ENCODE results near the gene ARNT2. TPM values are rescaled to one million over a fixed set of nuclear protein-coding genes. Genes with fewer than 3 reads are reported as not detected.

ARNT2 gene
- total RNA-seq, 2 experiments from 2014 or later, result not detected

DNA sequence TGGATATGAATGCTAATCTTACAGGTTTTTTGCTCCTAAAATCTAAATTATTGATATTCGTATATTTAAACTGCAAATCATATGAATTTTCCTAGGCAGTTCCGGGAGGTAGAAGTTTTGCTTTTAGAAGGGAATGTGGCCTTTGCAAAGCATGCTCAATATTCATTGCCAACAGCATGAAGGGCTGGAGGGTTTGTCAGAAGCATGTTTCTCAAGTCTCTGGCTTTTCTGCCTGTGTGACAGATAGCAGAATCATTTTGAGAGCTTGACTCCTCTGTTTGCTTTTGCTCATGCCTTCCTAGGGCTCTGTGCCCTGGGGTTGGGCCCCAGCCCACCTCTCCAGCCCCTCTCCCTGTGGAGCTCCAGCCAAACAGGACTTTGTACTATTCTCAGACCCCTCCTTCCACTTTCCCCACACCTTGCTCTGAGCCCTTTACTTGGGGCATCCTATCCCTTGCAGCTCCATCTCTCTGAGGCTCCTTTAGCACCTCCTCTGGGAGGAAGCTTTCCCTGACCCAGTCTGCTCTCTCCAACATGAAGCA is 91.3 kb downstream of the ARNT2 start:
- no TSS peak for BruUV-seq (replicated peaks)
- TF ChIP-seq, protein P1, sequence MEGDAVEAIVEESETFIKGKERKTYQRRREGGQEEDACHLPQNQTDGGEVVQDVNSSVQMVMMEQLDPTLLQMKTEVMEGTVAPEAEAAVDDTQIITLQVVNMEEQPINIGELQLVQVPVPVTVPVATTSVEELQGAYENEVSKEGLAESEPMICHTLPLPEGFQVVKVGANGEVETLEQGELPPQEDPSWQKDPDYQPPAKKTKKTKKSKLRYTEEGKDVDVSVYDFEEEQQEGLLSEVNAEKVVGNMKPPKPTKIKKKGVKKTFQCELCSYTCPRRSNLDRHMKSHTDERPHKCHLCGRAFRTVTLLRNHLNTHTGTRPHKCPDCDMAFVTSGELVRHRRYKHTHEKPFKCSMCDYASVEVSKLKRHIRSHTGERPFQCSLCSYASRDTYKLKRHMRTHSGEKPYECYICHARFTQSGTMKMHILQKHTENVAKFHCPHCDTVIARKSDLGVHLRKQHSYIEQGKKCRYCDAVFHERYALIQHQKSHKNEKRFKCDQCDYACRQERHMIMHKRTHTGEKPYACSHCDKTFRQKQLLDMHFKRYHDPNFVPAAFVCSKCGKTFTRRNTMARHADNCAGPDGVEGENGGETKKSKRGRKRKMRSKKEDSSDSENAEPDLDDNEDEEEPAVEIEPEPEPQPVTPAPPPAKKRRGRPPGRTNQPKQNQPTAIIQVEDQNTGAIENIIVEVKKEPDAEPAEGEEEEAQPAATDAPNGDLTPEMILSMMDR (conservative IDR thresholded peaks at IDR 0.05; ENCODE audit: low read length), result no peak
- TF ChIP-seq EZH2phosphoT487 (IDR thresholded peaks at IDR 0.05; ENCODE audit: borderline replicate concordance, low read depth, low read length), result no peak
- no peak overlapping the region for H3K4me2 ChIP-seq (ENCODE audit: low read length)
- H3K36me3 ChIP-seq (ENCODE audit: insufficient read depth, low read length), result no peaks in the 10 kb centered on the region
- no peaks in the 10 kb centered on the region for H3K79me2 ChIP-seq (ENCODE audit: insufficient read depth, low read depth, low read length)
- no peak overlapping the region for H2AFZ ChIP-seq (ENCODE audit: low read length)
- CTCF ChIA-PET (ENCODE audit: unreplicated experiment), result no interaction called here
- DNase-seq (ENCODE audit: low spot score), result no peak
- H3K4me3 ChIP-seq (ENCODE audit: low read depth, low read length, poor library complexity, severe bottlenecking), result no peak overlapping the region
- H3K4me1 ChIP-seq (ENCODE audit: insufficient read depth, low read length, poor library complexity, severe bottlenecking), result no peaks in the 10 kb centered on the region
- H3K9me3 ChIP-seq (ENCODE audit: low read length), result no peaks in the 10 kb centered on the region
- intact Hi-C loops (cut with micrococcal nuclease; ENCODE audit: unreplicated experiment), result no loop called here
- POLR2A ChIA-PET, result no interaction called here
- H3K9me2 ChIP-seq (ENCODE audit: insufficient read depth, low read length), result no peaks in the 10 kb centered on the region
- no peaks in the 10 kb centered on the region for H4K20me1 ChIP-seq (ENCODE audit: insufficient read depth, low read length)
- no peak overlapping the region for H3K27ac ChIP-seq (ENCODE audit: low read depth, low read length, poor library complexity, severe bottlenecking)

DNA sequence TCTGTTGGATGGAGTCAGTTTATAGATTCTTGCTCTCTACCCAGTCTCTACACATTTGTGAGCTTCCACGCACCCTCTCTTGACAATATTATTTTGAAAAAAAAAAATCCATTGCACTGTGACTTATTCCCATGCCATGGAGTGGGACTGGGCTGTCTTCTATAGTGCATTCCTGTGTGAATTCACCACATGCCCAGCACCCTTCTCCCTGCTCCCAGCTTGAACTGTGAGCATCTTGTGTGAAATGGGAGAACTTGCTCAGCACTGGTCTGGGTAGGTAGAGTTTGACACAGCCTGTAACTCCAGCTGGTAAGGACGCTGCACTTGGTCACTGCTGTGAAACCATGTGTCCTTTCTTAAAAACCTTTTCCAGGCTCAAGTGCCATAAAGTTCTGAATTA is 91.9 kb downstream of the ARNT2 start:
- no peaks in the 10 kb centered on the region for H3K79me2 ChIP-seq (ENCODE audit: insufficient read depth, low read depth, low read length)
- no peaks in the 10 kb centered on the region for H3K4me1 ChIP-seq (ENCODE audit: insufficient read depth, low read length, poor library complexity, severe bottlenecking)
- POLR2A ChIA-PET, result no interaction called here
- BruUV-seq (replicated peaks), result no TSS peak
- H4K20me1 ChIP-seq (ENCODE audit: insufficient read depth, low read length), result no peaks in the 10 kb centered on the region
- no peak for TF ChIP-seq EZH2phosphoT487 (IDR thresholded peaks at IDR 0.05; ENCODE audit: borderline replicate concordance, low read depth, low read length)
- TF ChIP-seq, protein P1 (conservative IDR thresholded peaks at IDR 0.05; ENCODE audit: low read length), result no peak
- no peak for DNase-seq (ENCODE audit: low spot score)
- H2AFZ ChIP-seq (ENCODE audit: low read length), result no peak overlapping the region
- intact Hi-C loops (cut with micrococcal nuclease; ENCODE audit: unreplicated experiment), result no loop called here
- CTCF ChIA-PET (ENCODE audit: unreplicated experiment), result no interaction called here
- H3K9me2 ChIP-seq (ENCODE audit: insufficient read depth, low read length), result no peaks in the 10 kb centered on the region
- H3K36me3 ChIP-seq (ENCODE audit: insufficient read depth, low read length), result no peaks in the 10 kb centered on the region
- no peak overlapping the region for H3K4me2 ChIP-seq (ENCODE audit: low read length)
- no peak overlapping the region for H3K27ac ChIP-seq (ENCODE audit: low read depth, low read length, poor library complexity, severe bottlenecking)
- no peak overlapping the region for H3K4me3 ChIP-seq (ENCODE audit: low read depth, low read length, poor library complexity, severe bottlenecking)
- no peaks in the 10 kb centered on the region for H3K9me3 ChIP-seq (ENCODE audit: low read length)

DNA sequence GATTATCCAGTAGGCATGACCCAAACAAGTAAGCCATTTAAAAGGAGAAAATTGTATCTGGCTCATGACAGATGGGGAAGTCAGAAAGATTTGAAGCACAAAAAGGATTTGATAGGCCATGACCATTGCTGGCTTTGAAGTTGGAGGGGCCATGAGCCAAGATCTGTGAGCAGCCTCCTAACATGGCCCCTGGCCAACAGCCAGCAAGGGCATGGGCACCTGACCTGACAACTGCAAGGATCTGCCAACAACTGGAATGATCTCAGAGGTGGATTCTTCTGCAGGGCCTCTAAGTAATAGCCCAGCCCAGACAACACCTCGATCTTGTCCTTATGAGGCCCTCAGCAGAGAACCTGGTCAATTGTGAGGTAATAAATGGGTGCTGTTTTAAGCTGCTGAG is 93.0 kb downstream of the ARNT2 start:
- Histone ChIP-seq H3K36me3 (ENCODE audit: insufficient read depth, low read length) (no peaks in the 10 kb centered on the region), H3K9me2 (ENCODE audit: insufficient read depth, low read length) (no peaks in the 10 kb centered on the region), H3K79me2 (ENCODE audit: insufficient read depth, low read depth, low read length) (no peaks in the 10 kb centered on the region), H3K4me3 (ENCODE audit: low read depth, low read length, poor library complexity, severe bottlenecking) (no peak overlapping the region), H3K27ac (ENCODE audit: low read depth, low read length, poor library complexity, severe bottlenecking) (no peak overlapping the region), H3K4me2 (ENCODE audit: low read length) (no peak overlapping the region), H2AFZ (ENCODE audit: low read length) (no peak overlapping the region), H3K9me3 (ENCODE audit: low read length) (no peaks in the 10 kb centered on the region), H4K20me1 (ENCODE audit: insufficient read depth, low read length) (no peaks in the 10 kb centered on the region), H3K4me1 (ENCODE audit: insufficient read depth, low read length, poor library complexity, severe bottlenecking) (no peaks in the 10 kb centered on the region)
- no TSS peak for BruUV-seq (replicated peaks)
- intact Hi-C loops (cut with micrococcal nuclease; ENCODE audit: unreplicated experiment), result no loop called here
- POLR2A ChIA-PET, result no interaction called here
- TF ChIP-seq, protein P1 (conservative IDR thresholded peaks at IDR 0.05; ENCODE audit: low read length), result no peak
- CTCF ChIA-PET (ENCODE audit: unreplicated experiment), result no interaction called here
- no peak for DNase-seq (ENCODE audit: low spot score)

Measured in OCI-LY7 (cell line).